Measurements from ENCODE around the gene IL34. TPM values are rescaled to one million over a fixed set of nuclear protein-coding genes. Genes with fewer than 3 reads are reported as not detected.

IL34 gene
- total RNA-seq, 2 donors from 2014 or later = 2.9 to 16.6 TPM

- WGBS = 86% methylated on average over 7 of the region's 7 CpGs
- no peak overlapping the region for H3K27ac ChIP-seq
- H3K36me3 ChIP-seq = no peaks in the 10 kb centered on the region
- no peaks in the 10 kb centered on the region for H3K9me3 ChIP-seq
- H3K27me3 ChIP-seq (replicated peaks; ENCODE audit: insufficient read depth) = no peaks in the 10 kb centered on the region
- DNase-seq (ENCODE audit: low spot score) = no peak
- intact Hi-C loops (cut with DNase I) = no loop called here
- TF ChIP-seq CTCF (IDR thresholded peaks at IDR 0.05) (no peak), POLR2AphosphoS5 (IDR thresholded peaks at IDR 0.05) (no peak), POLR2A (IDR thresholded peaks at IDR 0.05) (no peak)
- no peak overlapping the region for H3K4me3 ChIP-seq
- H3K4me1 ChIP-seq (replicated peaks) = no peaks in the 10 kb centered on the region
Observed at GRCh38 chr16:70649300-70649699, 2.9 kb downstream of the IL34 start.

- intact Hi-C loops (cut with DNase I) = loop anchor here (5.0 kb wide), 2 partner anchors 118 to 278 kb away; no protein-coding TSS in a partner anchor
- H3K27me3 ChIP-seq (replicated peaks; ENCODE audit: insufficient read depth) = no peaks in the 10 kb centered on the region
- H3K36me3 ChIP-seq = no peaks in the 10 kb centered on the region
- H3K4me3 ChIP-seq = no peak overlapping the region
- no peak for DNase-seq (ENCODE audit: low spot score)
- H3K4me1 ChIP-seq (replicated peaks) = no peaks in the 10 kb centered on the region
- TF ChIP-seq POLR2AphosphoS5 (IDR thresholded peaks at IDR 0.05) = no peak
- TF ChIP-seq CTCF (IDR thresholded peaks at IDR 0.05) = no peak
- WGBS = 83% methylated on average over 4 of the region's 4 CpGs
- no peaks in the 10 kb centered on the region for H3K9me3 ChIP-seq
- no peak overlapping the region for H3K27ac ChIP-seq
Observed at GRCh38 chr16:70650216-70650615, 3.9 kb downstream of the IL34 start.

GRCh38 chr16:70651524-70651923 lies 5.2 kb downstream of the IL34 start:
- intact Hi-C loops (cut with DNase I) = loop anchor here (5.0 kb wide), 2 partner anchors 119 to 279 kb away; no protein-coding TSS in a partner anchor
- 85% methylated on average over 3 of the region's 3 CpGs for WGBS
- Histone ChIP-seq H3K4me1 (replicated peaks) (no peaks in the 10 kb centered on the region), H3K27me3 (replicated peaks; ENCODE audit: insufficient read depth) (no peaks in the 10 kb centered on the region), H3K27ac (no peak overlapping the region), H3K36me3 (no peaks in the 10 kb centered on the region), H3K9me3 (no peaks in the 10 kb centered on the region), H3K4me3 (no peak overlapping the region)
- TF ChIP-seq POLR2A (IDR thresholded peaks at IDR 0.05) (no peak), POLR2AphosphoS5 (IDR thresholded peaks at IDR 0.05) (no peak), CTCF (IDR thresholded peaks at IDR 0.05) (no peak)
- DNase-seq (ENCODE audit: low spot score) = no peak

GRCh38 chr16:70652322-70652721 lies 6.0 kb downstream of the IL34 start:
- Histone ChIP-seq H3K27me3 (replicated peaks; ENCODE audit: insufficient read depth) (no peaks in the 10 kb centered on the region), H3K9me3 (no peaks in the 10 kb centered on the region), H3K4me3 (no peak overlapping the region), H3K27ac (no peak overlapping the region), H3K36me3 (no peaks in the 10 kb centered on the region), H3K4me1 (replicated peaks) (no peaks in the 10 kb centered on the region)
- no peak for DNase-seq (ENCODE audit: low spot score)
- intact Hi-C loops (cut with DNase I) = loop anchor here (5.0 kb wide), 2 partner anchors 120 to 280 kb away; no protein-coding TSS in a partner anchor
- TF ChIP-seq CTCF (IDR thresholded peaks at IDR 0.05) = no peak
- no peak for TF ChIP-seq POLR2A (IDR thresholded peaks at IDR 0.05)
- no peak for TF ChIP-seq POLR2AphosphoS5 (IDR thresholded peaks at IDR 0.05)
- 76% methylated on average over 2 of the region's 2 CpGs for WGBS

GRCh38 chr16:70653406-70653805 lies 7.0 kb downstream of the IL34 start:
- no peaks in the 10 kb centered on the region for H3K9me3 ChIP-seq
- no peaks in the 10 kb centered on the region for H3K36me3 ChIP-seq
- no peak for DNase-seq (ENCODE audit: low spot score)
- H3K4me3 ChIP-seq = no peak overlapping the region
- no peaks in the 10 kb centered on the region for H3K27me3 ChIP-seq (replicated peaks; ENCODE audit: insufficient read depth)
- H3K4me1 ChIP-seq (replicated peaks) = no peaks in the 10 kb centered on the region
- H3K27ac ChIP-seq = no peak overlapping the region
- intact Hi-C loops (cut with DNase I) = loop anchor here (5.0 kb wide), 2 partner anchors 121 to 281 kb away; no protein-coding TSS in a partner anchor
- 93% methylated on average over 4 of the region's 4 CpGs for WGBS
- no peak for TF ChIP-seq POLR2AphosphoS5 (IDR thresholded peaks at IDR 0.05)
- no peak for TF ChIP-seq CTCF (IDR thresholded peaks at IDR 0.05)
- TF ChIP-seq POLR2A (IDR thresholded peaks at IDR 0.05) = no peak

Measured in prostate gland (tissue), 2 donors.